ENCODE measurements around the gene FAM185A. TPM values are rescaled to one million over a fixed set of nuclear protein-coding genes. Genes with fewer than 3 reads are reported as not detected.

FAM185A gene
- total and polyA plus RNA-seq, 2 of the 8 experiments (the other 6 are each of a cell fraction or from before 2014, with no cell fraction given), result 5.2 to 6.6 TPM

DNA sequence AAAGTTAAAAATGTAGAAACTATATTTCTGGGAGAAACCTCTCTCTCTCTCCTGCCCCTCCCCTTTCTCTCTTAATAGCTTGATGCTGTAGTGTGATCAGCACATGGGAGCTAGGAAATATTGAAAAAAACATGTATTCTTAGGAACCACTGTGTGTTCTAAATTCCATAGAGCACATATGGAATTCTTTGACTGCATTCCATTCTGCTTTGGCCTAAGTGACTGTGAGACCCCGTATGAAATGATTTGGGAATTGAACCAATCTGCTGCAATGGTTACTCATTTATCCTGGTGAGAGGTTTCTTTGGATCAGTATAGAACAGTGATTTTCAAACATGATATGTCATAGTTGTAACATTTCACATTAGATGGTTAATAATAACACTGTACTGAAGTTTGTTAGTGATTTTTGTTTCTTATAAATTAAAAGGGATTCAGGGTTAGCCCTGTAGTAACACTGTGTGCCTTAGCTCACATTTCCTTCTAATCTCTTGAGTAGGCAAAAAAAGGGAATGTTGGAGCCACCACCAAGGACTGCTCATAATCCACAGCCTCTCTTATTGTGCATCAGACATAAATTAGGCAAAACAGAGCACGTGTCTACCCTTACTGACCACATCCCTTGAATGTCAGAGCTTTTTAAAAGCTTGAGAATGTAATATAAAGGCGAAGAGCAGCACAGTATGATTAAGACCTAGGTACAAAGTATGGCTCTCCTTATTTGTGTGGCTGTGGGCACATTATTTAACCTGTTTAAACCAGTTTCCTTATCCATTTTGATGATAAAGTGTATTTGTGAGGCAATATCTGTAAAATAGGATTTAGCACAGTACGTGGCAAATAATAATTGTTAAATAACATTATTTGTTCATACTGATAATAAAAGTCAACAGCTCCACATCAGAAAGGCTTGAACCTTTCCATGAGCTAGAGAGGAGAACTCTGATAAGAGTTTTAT is 69.1 kb downstream of the FAM185A start:
- Histone ChIP-seq H3K27ac (ENCODE audit: low read depth, low read length) (no peak overlapping the region), H4K91ac (replicated peaks; ENCODE audit: insufficient read length, low read length) (no peak overlapping the region), H3K9me3 (ENCODE audit: insufficient read depth in 2 of 2, low read depth in 1 of 2, low read length in 1 of 2) (no peaks in the 10 kb centered on the region), H3K4me1 (replicated peaks in 1 of 4; ENCODE audit: control insufficient read depth in 3 of 4, insufficient read depth in 4 of 4, low read length in 3 of 4) (no peaks in the 10 kb centered on the region), H4K8ac (ENCODE audit: extremely low read depth, insufficient read depth, low read length) (no peak overlapping the region), H3K56ac (replicated peaks; ENCODE audit: insufficient read length, low read depth, low read length) (no peak overlapping the region), H2BK5ac (ENCODE audit: low read depth, low read length) (no peak overlapping the region), H3K9ac (replicated peaks in 1 of 4; ENCODE audit: extremely low read depth in 1 of 4, low read depth in 3 of 4, low read length in 3 of 4) (no peak overlapping the region), H2BK20ac (ENCODE audit: low read length) (no peak overlapping the region), H3K79me2 (ENCODE audit: control insufficient read depth in 1 of 2, insufficient read depth in 2 of 2, low read length in 2 of 2) (no peaks in the 10 kb centered on the region), H2AK5ac (ENCODE audit: low read depth, low read length) (no peak overlapping the region), H4K5ac (ENCODE audit: insufficient read length, low read depth, low read length) (no peak overlapping the region), H2BK15ac (ENCODE audit: low read length) (no peak overlapping the region), H2BK12ac (ENCODE audit: low read depth, low read length) (no peak overlapping the region), H3K27me3 (replicated peaks in 1 of 4; ENCODE audit: control insufficient read depth in 3 of 4, extremely low read depth in 1 of 4, insufficient read depth in 3 of 4, low read length in 3 of 4) (no peaks in the 10 kb centered on the region), H3K79me1 (ENCODE audit: low read depth, low read length) (no peaks in the 10 kb centered on the region), H3K4ac (replicated peaks; ENCODE audit: insufficient read length, low read depth, low read length) (no peak overlapping the region), H2AFZ (ENCODE audit: low read length) (no peak overlapping the region), H3K23ac (ENCODE audit: insufficient read length) (no peak overlapping the region), H3K23me2 (ENCODE audit: low read depth, low read length) (no peaks in the 10 kb centered on the region), H4K20me1 (replicated peaks in 1 of 2; ENCODE audit: control insufficient read depth in 1 of 2, insufficient read depth in 2 of 2, low read length in 2 of 2) (no peaks in the 10 kb centered on the region), H2BK120ac (replicated peaks; ENCODE audit: low read depth, low read length) (no peak overlapping the region), H3K14ac (ENCODE audit: insufficient read length) (no peak overlapping the region), H3K4me2 (ENCODE audit: insufficient read depth in 1 of 2, low read depth in 2 of 2, low read length in 2 of 2) (no peak overlapping the region), H3K18ac (ENCODE audit: extremely low read depth, low read length) (no peak overlapping the region), H3K36me3 (ENCODE audit: control insufficient read depth in 2 of 4, insufficient read depth in 4 of 4, low read length in 3 of 4) (0 out of 8 replicates have a peak, but pooled peaks cover 0 to 2% (median 0%) of the 10 kb centered on the region in 4 experiments), H3K4me3 (ENCODE audit: extremely low read depth in 1 of 4, insufficient read depth in 2 of 4, low read depth in 3 of 4, low read length in 4 of 4) (no peak overlapping the region)
- FAIRE-seq, result no peak
- WGBS, 2 experiments (ENCODE audit: extremely low coverage in 1 of 2, insufficient coverage in 1 of 2, insufficient read length in 1 of 2, insufficient replicate concordance in 2 of 2, low coverage in 1 of 2, low lambda C conversion rate in 2 of 2, missing lambda C conversion rate in 1 of 2), result 89% methylated on average over 4 of the region's 4 CpGs; no CpG with 5 or more reads in 1 of the 2 experiments
- ChIA-PET POLR2A (ENCODE audit: partially characterized antibody) (no interaction called here), CTCF (ENCODE audit: partially characterized antibody) (interaction anchor here (0.7 kb wide), 1 partner anchor 9 kb away, joined by 3 read pairs; no protein-coding TSS in a partner anchor)
- DNase-seq (ENCODE audit: low read depth in 1 of 2, low spot score in 2 of 2), result no peak
- TF ChIP-seq CEBPB (IDR thresholded peaks at IDR 0.05; ENCODE audit: low read depth, low read length) (no peak), YY1 (IDR thresholded peaks at IDR 0.05; ENCODE audit: low read depth, low read length) (no peak), CTBP2 (IDR thresholded peaks at IDR 0.05; ENCODE audit: borderline replicate concordance, insufficient read depth, insufficient read length, low read length) (no peak), SRF (IDR thresholded peaks at IDR 0.05; ENCODE audit: low read depth, low read length) (no peak), GTF2F1 (IDR thresholded peaks at IDR 0.05; ENCODE audit: borderline replicate concordance, low read depth, low read length) (no peak), HDAC6 (IDR thresholded peaks at IDR 0.05; ENCODE audit: low read depth, low read length) (no peak)
- TF ChIP-seq, protein P1, sequence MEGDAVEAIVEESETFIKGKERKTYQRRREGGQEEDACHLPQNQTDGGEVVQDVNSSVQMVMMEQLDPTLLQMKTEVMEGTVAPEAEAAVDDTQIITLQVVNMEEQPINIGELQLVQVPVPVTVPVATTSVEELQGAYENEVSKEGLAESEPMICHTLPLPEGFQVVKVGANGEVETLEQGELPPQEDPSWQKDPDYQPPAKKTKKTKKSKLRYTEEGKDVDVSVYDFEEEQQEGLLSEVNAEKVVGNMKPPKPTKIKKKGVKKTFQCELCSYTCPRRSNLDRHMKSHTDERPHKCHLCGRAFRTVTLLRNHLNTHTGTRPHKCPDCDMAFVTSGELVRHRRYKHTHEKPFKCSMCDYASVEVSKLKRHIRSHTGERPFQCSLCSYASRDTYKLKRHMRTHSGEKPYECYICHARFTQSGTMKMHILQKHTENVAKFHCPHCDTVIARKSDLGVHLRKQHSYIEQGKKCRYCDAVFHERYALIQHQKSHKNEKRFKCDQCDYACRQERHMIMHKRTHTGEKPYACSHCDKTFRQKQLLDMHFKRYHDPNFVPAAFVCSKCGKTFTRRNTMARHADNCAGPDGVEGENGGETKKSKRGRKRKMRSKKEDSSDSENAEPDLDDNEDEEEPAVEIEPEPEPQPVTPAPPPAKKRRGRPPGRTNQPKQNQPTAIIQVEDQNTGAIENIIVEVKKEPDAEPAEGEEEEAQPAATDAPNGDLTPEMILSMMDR (IDR thresholded peaks at IDR 0.05; ENCODE audit: control extremely low read depth in 1 of 3, insufficient read depth in 1 of 3, low read depth in 1 of 3, low read length in 3 of 3), result no peak
- TF ChIP-seq, protein P2, sequence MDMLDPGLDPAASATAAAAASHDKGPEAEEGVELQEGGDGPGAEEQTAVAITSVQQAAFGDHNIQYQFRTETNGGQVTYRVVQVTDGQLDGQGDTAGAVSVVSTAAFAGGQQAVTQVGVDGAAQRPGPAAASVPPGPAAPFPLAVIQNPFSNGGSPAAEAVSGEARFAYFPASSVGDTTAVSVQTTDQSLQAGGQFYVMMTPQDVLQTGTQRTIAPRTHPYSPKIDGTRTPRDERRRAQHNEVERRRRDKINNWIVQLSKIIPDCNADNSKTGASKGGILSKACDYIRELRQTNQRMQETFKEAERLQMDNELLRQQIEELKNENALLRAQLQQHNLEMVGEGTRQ (IDR thresholded peaks at IDR 0.05; ENCODE audit: low read length), result no peak

All from H1 (cell line).